ENCODE results near the gene MRTFA.

The MRTFA gene

GRCh38 chr22:40451210-40451609, 185.3 kb downstream of the MRTFA start:
- FAIRE-seq (no peak), DNase-seq (ENCODE audit: insufficient read length, low spot score) (no peak)
- TF ChIP-seq TAF1 (IDR thresholded peaks at IDR 0.05; ENCODE audit: low read depth, low read length) (no peak), POLR2AphosphoS5 (IDR thresholded peaks at IDR 0.05; ENCODE audit: low read depth, low read length) (no peak), POLR2A (IDR thresholded peaks at IDR 0.05; ENCODE audit: low read depth, low read length) (no peak), SPI1 (IDR thresholded peaks at IDR 0.05; ENCODE audit: low read depth, low read length) (no peak), PAX5 (IDR thresholded peaks at IDR 0.05; ENCODE audit: insufficient read depth, low read length, severe bottlenecking) (no peak), POU2F2 (IDR thresholded peaks at IDR 0.05; ENCODE audit: low read depth, low read length) (no peak)

- no peak for TF ChIP-seq TAF1 (IDR thresholded peaks at IDR 0.05; ENCODE audit: low read depth, low read length)
- no peak for TF ChIP-seq POLR2A (IDR thresholded peaks at IDR 0.05; ENCODE audit: low read depth, low read length)
- TF ChIP-seq POU2F2 (IDR thresholded peaks at IDR 0.05; ENCODE audit: low read depth, low read length): no peak
- TF ChIP-seq PAX5 (IDR thresholded peaks at IDR 0.05; ENCODE audit: insufficient read depth, low read length, severe bottlenecking): no peak
- TF ChIP-seq SPI1 (IDR thresholded peaks at IDR 0.05; ENCODE audit: low read depth, low read length): no peak
- no peak for TF ChIP-seq POLR2AphosphoS5 (IDR thresholded peaks at IDR 0.05; ENCODE audit: low read depth, low read length)
- FAIRE-seq (no peak), DNase-seq (ENCODE audit: insufficient read length, low spot score) (no peak)
These were observed 185.9 kb downstream of the MRTFA start for GRCh38 chr22:40450616-40451015.

GRCh38 chr22:40449676-40450035, 186.9 kb downstream of the MRTFA start:
- DNase-seq (ENCODE audit: insufficient read length, low spot score) (no peak), FAIRE-seq (no peak)
- TF ChIP-seq PAX5 (IDR thresholded peaks at IDR 0.05; ENCODE audit: insufficient read depth, low read length, severe bottlenecking): no peak
- no peak for TF ChIP-seq POLR2A (IDR thresholded peaks at IDR 0.05; ENCODE audit: low read depth, low read length)
- TF ChIP-seq SPI1 (IDR thresholded peaks at IDR 0.05; ENCODE audit: low read depth, low read length): no peak
- TF ChIP-seq TAF1 (IDR thresholded peaks at IDR 0.05; ENCODE audit: low read depth, low read length): no peak
- no peak for TF ChIP-seq POU2F2 (IDR thresholded peaks at IDR 0.05; ENCODE audit: low read depth, low read length)

GRCh38 chr22:40446203-40446602, 190.3 kb downstream of the MRTFA start:
- no peak for TF ChIP-seq TAF1 (IDR thresholded peaks at IDR 0.05; ENCODE audit: low read depth, low read length)
- no peak for TF ChIP-seq POLR2A (IDR thresholded peaks at IDR 0.05; ENCODE audit: low read depth, low read length)
- no peak for TF ChIP-seq PAX5 (IDR thresholded peaks at IDR 0.05; ENCODE audit: insufficient read depth, low read length, severe bottlenecking)
- TF ChIP-seq POU2F2 (IDR thresholded peaks at IDR 0.05; ENCODE audit: low read depth, low read length): no peak
- TF ChIP-seq POLR2AphosphoS5 (IDR thresholded peaks at IDR 0.05; ENCODE audit: low read depth, low read length): no peak
- no peak for TF ChIP-seq SPI1 (IDR thresholded peaks at IDR 0.05; ENCODE audit: low read depth, low read length)
- FAIRE-seq (no peak), DNase-seq (ENCODE audit: insufficient read length, low spot score) (no peak)

- no peak for FAIRE-seq
- no peak for DNase-seq (ENCODE audit: insufficient read length, low spot score)
- TF ChIP-seq SPI1 (IDR thresholded peaks at IDR 0.05; ENCODE audit: low read depth, low read length): no peak
- no peak for TF ChIP-seq POLR2AphosphoS5 (IDR thresholded peaks at IDR 0.05; ENCODE audit: low read depth, low read length)
These were observed 192.2 kb downstream of the MRTFA start for GRCh38 chr22:40444178-40444831.

- TF ChIP-seq POLR2AphosphoS5 (IDR thresholded peaks at IDR 0.05; ENCODE audit: low read depth, low read length) (no peak), POU2F2 (IDR thresholded peaks at IDR 0.05; ENCODE audit: low read depth, low read length) (no peak), PAX5 (IDR thresholded peaks at IDR 0.05; ENCODE audit: insufficient read depth, low read length, severe bottlenecking) (no peak)
- DNase-seq (ENCODE audit: insufficient read length, low spot score): no peak
- FAIRE-seq: no peak
These were observed 192.8 kb downstream of the MRTFA start for GRCh38 chr22:40443732-40444131.

GRCh38 chr22:40441761-40442390, 194.6 kb downstream of the MRTFA start:
- DNase-seq (ENCODE audit: insufficient read length, low spot score) (no peak), FAIRE-seq (no peak)
- TF ChIP-seq PAX5 (IDR thresholded peaks at IDR 0.05; ENCODE audit: insufficient read depth, low read length, severe bottlenecking): no peak
- TF ChIP-seq TAF1 (IDR thresholded peaks at IDR 0.05; ENCODE audit: low read depth, low read length): no peak

- no peak for DNase-seq (ENCODE audit: insufficient read length, low spot score)
- peak; percentile 96 for FAIRE-seq
- TF ChIP-seq SPI1 (IDR thresholded peaks at IDR 0.05; ENCODE audit: low read depth, low read length): peak; percentile 95
- no peak for TF ChIP-seq PAX5 (IDR thresholded peaks at IDR 0.05; ENCODE audit: insufficient read depth, low read length, severe bottlenecking)
These were observed 199.8 kb downstream of the MRTFA start for GRCh38 chr22:40436505-40437431.

GRCh38 chr22:40434745-40435144, 201.8 kb downstream of the MRTFA start:
- TF ChIP-seq POLR2AphosphoS5 (IDR thresholded peaks at IDR 0.05; ENCODE audit: low read depth, low read length) (no peak), PAX5 (IDR thresholded peaks at IDR 0.05; ENCODE audit: insufficient read depth, low read length, severe bottlenecking) (no peak), POLR2A (IDR thresholded peaks at IDR 0.05; ENCODE audit: low read depth, low read length) (no peak), SPI1 (IDR thresholded peaks at IDR 0.05; ENCODE audit: low read depth, low read length) (no peak), TAF1 (IDR thresholded peaks at IDR 0.05; ENCODE audit: low read depth, low read length) (no peak), POU2F2 (IDR thresholded peaks at IDR 0.05; ENCODE audit: low read depth, low read length) (no peak)
- FAIRE-seq (no peak), DNase-seq (ENCODE audit: insufficient read length, low spot score) (no peak)

- TF ChIP-seq PAX5 (IDR thresholded peaks at IDR 0.05; ENCODE audit: insufficient read depth, low read length, severe bottlenecking) (no peak), POLR2A (IDR thresholded peaks at IDR 0.05; ENCODE audit: low read depth, low read length) (no peak), TAF1 (IDR thresholded peaks at IDR 0.05; ENCODE audit: low read depth, low read length) (no peak), POU2F2 (IDR thresholded peaks at IDR 0.05; ENCODE audit: low read depth, low read length) (no peak), POLR2AphosphoS5 (IDR thresholded peaks at IDR 0.05; ENCODE audit: low read depth, low read length) (no peak), SPI1 (IDR thresholded peaks at IDR 0.05; ENCODE audit: low read depth, low read length) (no peak)
- no peak for DNase-seq (ENCODE audit: insufficient read length, low spot score)
- peak; percentile 28 for FAIRE-seq
These were observed 202.4 kb downstream of the MRTFA start for GRCh38 chr22:40434106-40434505.
